Colonic mucosa (tissue), 4 donors: ENCODE data around the gene EDIL3. TPM values are rescaled to one million over a fixed set of nuclear protein-coding genes. Genes with fewer than 3 reads are reported as not detected.
A peak's percentile ranks its signal among the peaks of the same experiment; 100 is the strongest.

Source experiments
- DNase-seq: peaks from one replicate; pipeline ENCODE4 v3.0.0-alpha.2; 2020
- H3K27ac ChIP-seq: fragments of 200-600 bp; one replicate; pipeline ENCODE4 v1.8.0; 2021
- H3K27me3 ChIP-seq: fragments of 200-600 bp; one replicate; pipeline ENCODE4 v1.8.0; 2021
- H3K36me3 ChIP-seq: fragments of 200-600 bp; one replicate; pipeline ENCODE4 v1.8.0; 2021
- H3K4me1 ChIP-seq: fragments of 200-600 bp; one replicate; pipeline ENCODE4 v1.8.0; 2021; ENCODE audit warnings: mild to moderate bottlenecking
- H3K4me3 ChIP-seq: fragments of 200-600 bp; one replicate; pipeline ENCODE4 v1.8.0; 2021
- H3K9ac ChIP-seq, 2 donors: one replicate each; pipeline ENCODE4 v1.7.0; 2013; ENCODE audit warnings: control low read depth in 2 of 2, low read depth in 2 of 2, low read length in 2 of 2
- H3K9me3 ChIP-seq: fragments of 200-600 bp; one replicate; pipeline ENCODE4 v1.8.0; 2021
- CTCF ChIP-seq: fragments of 200-600 bp; IDR thresholded peaks from one replicate; pipeline ENCODE4 v1.8.0; 2022; ENCODE audit warnings: antibody characterized with exemption, mild to moderate bottlenecking
- intact Hi-C: fragments of 100-400 bp; cut with DNase I; formaldehyde crosslinking; loops from one replicate; pipeline ENCODE4 v1.14.1; 2022
- total RNA-seq, 2 donors: library from RNA; stranded (reverse); fragmentation: NEBNext Ultra II Directional in 1 of 2; extraction: Animal tissue kit (Norgen Biotek cat#: 25700) in 1 of 2; gene quantifications; one replicate each; pipeline ENCODE4 v1.2.1, GENCODE V29; 2021
- donor health status: healthy.
- donor health status: DM: no; HTN: no; CAD: no.
- donor health status: DM: no; HTN: no; CAD: no.

EDIL3 gene
- total RNA-seq, 2 donors from 2014 or later, result 23.6 to 27.5 TPM

GRCh38 chr5:84376346-84376745 is 8.3 kb downstream of the EDIL3 start:
- H3K27me3 ChIP-seq, result no peaks in the 10 kb centered on the region
- H3K4me3 ChIP-seq, result no peak overlapping the region
- H3K9ac ChIP-seq, result no peak overlapping the region
- TF ChIP-seq CTCF, result no peak
- intact Hi-C loops, result no loop called here
- H3K36me3 ChIP-seq, result no peaks in the 10 kb centered on the region
- no peaks in the 10 kb centered on the region for H3K9me3 ChIP-seq
- H3K4me1 ChIP-seq, result no peaks in the 10 kb centered on the region
- no peak for DNase-seq
- no peak overlapping the region for H3K27ac ChIP-seq

GRCh38 chr5:84374568-84374967 is 10.1 kb downstream of the EDIL3 start:
- no peaks in the 10 kb centered on the region for H3K36me3 ChIP-seq

GRCh38 chr5:84373506-84373905 is 11.2 kb downstream of the EDIL3 start:
- no peaks in the 10 kb centered on the region for H3K9me3 ChIP-seq
- H3K36me3 ChIP-seq, result no peaks in the 10 kb centered on the region
- H3K9ac ChIP-seq, result no peak overlapping the region
- no peaks in the 10 kb centered on the region for H3K27me3 ChIP-seq
- intact Hi-C loops, result no loop called here
- H3K27ac ChIP-seq, result no peak overlapping the region
- H3K4me3 ChIP-seq, result no peak overlapping the region
- TF ChIP-seq CTCF, result no peak
- DNase-seq, result no peak
- H3K4me1 ChIP-seq, result no peaks in the 10 kb centered on the region

More at GRCh38 chr5:84374568-84374967, 10.1 kb downstream of the EDIL3 start:
- H3K27ac ChIP-seq, result no peak overlapping the region
- no peaks in the 10 kb centered on the region for H3K9me3 ChIP-seq
- no peaks in the 10 kb centered on the region for H3K27me3 ChIP-seq
- no peak overlapping the region for H3K9ac ChIP-seq
- no peak overlapping the region for H3K4me3 ChIP-seq
- TF ChIP-seq CTCF, result no peak
- no peaks in the 10 kb centered on the region for H3K4me1 ChIP-seq
- intact Hi-C loops, result no loop called here
- no peak for DNase-seq

- no peak for DNase-seq
- no peak overlapping the region for H3K27ac ChIP-seq
- H3K27me3 ChIP-seq, result no peaks in the 10 kb centered on the region
- no peak overlapping the region for H3K9ac ChIP-seq
- H3K4me1 ChIP-seq, result no peaks in the 10 kb centered on the region
- TF ChIP-seq CTCF, result no peak
- intact Hi-C loops, result no loop called here
- H3K4me3 ChIP-seq, result no peak overlapping the region
- no peaks in the 10 kb centered on the region for H3K9me3 ChIP-seq
- no peaks in the 10 kb centered on the region for H3K36me3 ChIP-seq
These were observed 12.5 kb downstream of the EDIL3 start for GRCh38 chr5:84372066-84372695.

- Histone ChIP-seq H3K9me3 (no peaks in the 10 kb centered on the region), H3K27me3 (no peaks in the 10 kb centered on the region), H3K9ac (no peak overlapping the region), H3K4me1 (no peaks in the 10 kb centered on the region), H3K27ac (no peak overlapping the region), H3K36me3 (no peaks in the 10 kb centered on the region), H3K4me3 (no peak overlapping the region)
- intact Hi-C loops, result no loop called here
- peak; percentile 23 for DNase-seq
- no peak for TF ChIP-seq CTCF
These were observed 14.5 kb downstream of the EDIL3 start for GRCh38 chr5:84370176-84370575.
